HL-60 (cell line): Measurements from ENCODE around the gene SSMEM1.

ENCODE experiments used
- DNase-seq, 2 experiments: peaks; one replicate each; pipeline ENCODE4 v3.0.0-alpha.2; 2010 to 2020; ENCODE audit warnings: low read depth in 1 of 2, low spot score in 1 of 2
- H3K27ac ChIP-seq: fragments of 250-450 bp; sonication (Bioruptor Pico); replicated peaks from 2 replicates; pipeline ENCODE4 v1.5.1; 2020; ENCODE audit warnings: mild to moderate bottlenecking, moderate library complexity
- H3K27me3 ChIP-seq: fragments of 250-450 bp; sonication (Bioruptor Pico); 2 replicates; pipeline ENCODE4 v1.5.1; 2021; ENCODE audit warnings: mild to moderate bottlenecking, moderate library complexity; ENCODE audit not compliant: insufficient read depth, poor library complexity, severe bottlenecking
- H3K4me3 ChIP-seq: replicated peaks from 2 replicates; pipeline ENCODE4 v1.5.1; 2011; ENCODE audit warnings: mild to moderate bottlenecking, control low read depth, low read length; ENCODE audit not compliant: insufficient read depth
- GABPA ChIP-seq: IDR thresholded peaks from 2 replicates; pipeline ENCODE4 v1.6.1; 2012; ENCODE audit warnings: low read depth
- POLR2AphosphoS5 ChIP-seq: IDR thresholded peaks from 2 replicates; pipeline ENCODE4 v1.6.1; 2012; ENCODE audit warnings: low read depth
- SPI1 ChIP-seq: IDR thresholded peaks from 2 replicates; pipeline ENCODE4 v1.6.1; 2012; ENCODE audit warnings: low read depth, mild to moderate bottlenecking, borderline replicate concordance
- TF ChIP-seq, protein P1 (sequence below): IDR thresholded peaks from one replicate; pipeline ENCODE4 v1.5.1; 2011; ENCODE audit warnings: low read length, control low read depth, inconsistent platforms; ENCODE audit not compliant: insufficient read depth
- TF ChIP-seq, protein P2 (sequence below): IDR thresholded peaks from 2 replicates; pipeline ENCODE4 v1.6.1; 2012; ENCODE audit warnings: low read depth; ENCODE audit not compliant: insufficient replicate concordance

Gene SSMEM1

GRCh38 chr7:130216750-130217149, 9.1 kb downstream of the SSMEM1 start:
- Histone ChIP-seq H3K27me3 (no peaks in the 10 kb centered on the region), H3K4me3 (no peak overlapping the region), H3K27ac (no peak overlapping the region)
- TF ChIP-seq, protein P1, sequence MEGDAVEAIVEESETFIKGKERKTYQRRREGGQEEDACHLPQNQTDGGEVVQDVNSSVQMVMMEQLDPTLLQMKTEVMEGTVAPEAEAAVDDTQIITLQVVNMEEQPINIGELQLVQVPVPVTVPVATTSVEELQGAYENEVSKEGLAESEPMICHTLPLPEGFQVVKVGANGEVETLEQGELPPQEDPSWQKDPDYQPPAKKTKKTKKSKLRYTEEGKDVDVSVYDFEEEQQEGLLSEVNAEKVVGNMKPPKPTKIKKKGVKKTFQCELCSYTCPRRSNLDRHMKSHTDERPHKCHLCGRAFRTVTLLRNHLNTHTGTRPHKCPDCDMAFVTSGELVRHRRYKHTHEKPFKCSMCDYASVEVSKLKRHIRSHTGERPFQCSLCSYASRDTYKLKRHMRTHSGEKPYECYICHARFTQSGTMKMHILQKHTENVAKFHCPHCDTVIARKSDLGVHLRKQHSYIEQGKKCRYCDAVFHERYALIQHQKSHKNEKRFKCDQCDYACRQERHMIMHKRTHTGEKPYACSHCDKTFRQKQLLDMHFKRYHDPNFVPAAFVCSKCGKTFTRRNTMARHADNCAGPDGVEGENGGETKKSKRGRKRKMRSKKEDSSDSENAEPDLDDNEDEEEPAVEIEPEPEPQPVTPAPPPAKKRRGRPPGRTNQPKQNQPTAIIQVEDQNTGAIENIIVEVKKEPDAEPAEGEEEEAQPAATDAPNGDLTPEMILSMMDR = no peak
- TF ChIP-seq POLR2AphosphoS5 = no peak
- TF ChIP-seq, protein P2, sequence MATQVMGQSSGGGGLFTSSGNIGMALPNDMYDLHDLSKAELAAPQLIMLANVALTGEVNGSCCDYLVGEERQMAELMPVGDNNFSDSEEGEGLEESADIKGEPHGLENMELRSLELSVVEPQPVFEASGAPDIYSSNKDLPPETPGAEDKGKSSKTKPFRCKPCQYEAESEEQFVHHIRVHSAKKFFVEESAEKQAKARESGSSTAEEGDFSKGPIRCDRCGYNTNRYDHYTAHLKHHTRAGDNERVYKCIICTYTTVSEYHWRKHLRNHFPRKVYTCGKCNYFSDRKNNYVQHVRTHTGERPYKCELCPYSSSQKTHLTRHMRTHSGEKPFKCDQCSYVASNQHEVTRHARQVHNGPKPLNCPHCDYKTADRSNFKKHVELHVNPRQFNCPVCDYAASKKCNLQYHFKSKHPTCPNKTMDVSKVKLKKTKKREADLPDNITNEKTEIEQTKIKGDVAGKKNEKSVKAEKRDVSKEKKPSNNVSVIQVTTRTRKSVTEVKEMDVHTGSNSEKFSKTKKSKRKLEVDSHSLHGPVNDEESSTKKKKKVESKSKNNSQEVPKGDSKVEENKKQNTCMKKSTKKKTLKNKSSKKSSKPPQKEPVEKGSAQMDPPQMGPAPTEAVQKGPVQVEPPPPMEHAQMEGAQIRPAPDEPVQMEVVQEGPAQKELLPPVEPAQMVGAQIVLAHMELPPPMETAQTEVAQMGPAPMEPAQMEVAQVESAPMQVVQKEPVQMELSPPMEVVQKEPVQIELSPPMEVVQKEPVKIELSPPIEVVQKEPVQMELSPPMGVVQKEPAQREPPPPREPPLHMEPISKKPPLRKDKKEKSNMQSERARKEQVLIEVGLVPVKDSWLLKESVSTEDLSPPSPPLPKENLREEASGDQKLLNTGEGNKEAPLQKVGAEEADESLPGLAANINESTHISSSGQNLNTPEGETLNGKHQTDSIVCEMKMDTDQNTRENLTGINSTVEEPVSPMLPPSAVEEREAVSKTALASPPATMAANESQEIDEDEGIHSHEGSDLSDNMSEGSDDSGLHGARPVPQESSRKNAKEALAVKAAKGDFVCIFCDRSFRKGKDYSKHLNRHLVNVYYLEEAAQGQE = no peak
- no peak for DNase-seq

DNA sequence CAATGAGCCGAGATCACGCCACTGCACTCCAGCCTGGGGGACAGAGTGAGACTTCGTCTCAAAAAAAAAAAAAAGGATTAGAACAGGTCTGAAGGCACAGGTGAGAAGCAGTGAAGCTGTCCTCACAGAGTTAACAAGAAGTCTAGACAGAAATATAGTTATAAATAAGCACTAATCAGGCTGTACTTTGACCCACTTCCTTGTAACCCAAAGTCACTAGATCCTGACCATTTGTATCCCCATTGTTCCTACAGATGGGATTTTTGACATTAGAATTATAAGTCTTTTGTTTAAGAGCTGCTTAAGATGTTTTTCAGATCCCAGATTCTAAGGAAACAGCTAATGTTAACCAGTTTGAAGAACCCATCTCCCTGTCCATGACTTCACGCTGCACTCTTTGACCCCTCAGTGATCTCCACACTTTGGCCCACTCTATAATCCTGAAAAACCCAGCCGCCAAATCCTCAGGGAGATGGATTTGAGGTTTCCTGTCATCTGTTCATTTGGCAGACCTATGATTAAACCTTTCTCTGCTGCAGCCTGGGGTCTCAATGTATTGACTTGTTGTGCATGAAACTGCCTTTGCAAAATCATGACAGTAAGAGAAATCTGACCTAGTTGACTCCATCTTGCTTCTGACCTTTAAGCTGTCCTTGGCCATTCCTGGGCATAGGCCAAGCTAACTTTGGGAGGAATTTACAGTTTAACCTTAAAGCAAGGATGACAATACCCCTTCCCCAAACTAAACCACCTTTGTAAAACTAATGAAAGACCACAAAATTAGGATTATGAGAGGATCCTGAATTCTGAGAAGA, 11.4 kb downstream of the SSMEM1 start:
- H3K27me3 ChIP-seq = no peaks in the 10 kb centered on the region
- TF ChIP-seq, protein P2 = no peak
- TF ChIP-seq SPI1 (no peak), GABPA (no peak), POLR2AphosphoS5 (no peak)
- TF ChIP-seq, protein P1 = no peak
- DNase-seq = no peak
- no peak overlapping the region for H3K27ac ChIP-seq
- H3K4me3 ChIP-seq = no peak overlapping the region

DNA sequence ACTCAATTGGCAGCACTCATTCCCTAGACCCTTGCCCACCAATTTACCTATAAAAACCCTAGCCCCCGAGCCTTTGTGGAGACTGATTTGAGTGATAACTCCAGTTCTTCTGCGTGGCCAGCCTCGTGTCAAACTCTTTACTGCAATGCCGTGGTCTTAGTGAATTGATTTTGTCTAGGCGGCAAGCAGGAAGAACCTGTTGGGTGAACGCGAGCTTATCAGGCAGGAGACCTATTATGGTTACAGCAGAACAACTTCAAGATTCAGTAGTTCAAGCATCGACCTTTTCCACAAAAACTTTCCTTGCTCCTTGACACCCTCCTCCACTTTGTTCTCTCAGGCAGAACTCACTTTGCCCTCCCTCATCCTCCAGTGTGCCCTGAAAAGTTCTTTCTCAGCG, 12.2 kb downstream of the SSMEM1 start:
- Histone ChIP-seq H3K27ac (no peak overlapping the region), H3K4me3 (no peak overlapping the region), H3K27me3 (no peaks in the 10 kb centered on the region)
- DNase-seq = no peak
- TF ChIP-seq GABPA = no peak
- TF ChIP-seq, protein P2 = no peak
